Common myeloid progenitor, CD34-positive (primary cell): Measurements from ENCODE around the gene MARF1.
"Not testable (repeated sequence)": the region's sequence is repeated elsewhere in the genome, so short reads cannot be mapped to it uniquely, and the experiment has no call there.

ENCODE experiments used
- CTCF ChIA-PET: fragments of 350-600 bp; sonication (Branson Sonifier 250); formaldehyde crosslinking; loops from one replicate; lab custom pipeline; 2021; ENCODE audit warnings: antibody characterized with exemption; lab: Charles Lee
- POLR2A ChIA-PET: fragments of 350-600 bp; sonication (Branson Sonifier 250); formaldehyde crosslinking; loops from one replicate; lab custom pipeline; 2021; ENCODE audit warnings: antibody characterized with exemption; lab: Charles Lee
- DNase-seq, 3 donors: peaks; one replicate each; pipeline versions ENCODE4 v3.0.0 to v3.0.0-alpha.2; 2013
- H3K27ac ChIP-seq, 2 experiments: 1 replicate in 1 of 2; 2 replicates in 1 of 2; pipeline ENCODE4 v1.7.0; 2013; ENCODE audit warnings: inconsistent platforms in 2 of 2, low read length in 2 of 2, mild to moderate bottlenecking in 2 of 2, low read depth in 1 of 2, moderate library complexity in 1 of 2; ENCODE audit not compliant: severe bottlenecking in 2 of 2, insufficient read depth in 1 of 2, poor library complexity in 1 of 2
- H3K27me3 ChIP-seq, 5 experiments: replicated peaks in 2 of 5; 1 replicate in 3 of 5; 2 replicates in 2 of 5; pipeline versions ENCODE4 v1.6.1 to v1.7.0; 2013; ENCODE audit warnings: low read length in 4 of 5, mild to moderate bottlenecking in 2 of 5, moderate library complexity in 2 of 5, inconsistent platforms in 1 of 5; ENCODE audit not compliant: insufficient read depth in 5 of 5, control insufficient read depth in 4 of 5
- H3K36me3 ChIP-seq, 4 experiments: 1 replicate in 2 of 4; 2 replicates in 2 of 4; pipeline versions ENCODE4 v1.6.1 to v1.7.0; 2013; ENCODE audit warnings: low read length in 3 of 4, control low read depth in 1 of 4, mild to moderate bottlenecking in 1 of 4; ENCODE audit not compliant: control insufficient read depth in 4 of 4, insufficient read depth in 4 of 4
- H3K4me1 ChIP-seq, 4 experiments: 1 replicate in 3 of 4; 2 replicates in 1 of 4; pipeline versions ENCODE4 v1.6.1 to v1.7.1; 2013; ENCODE audit warnings: low read length in 3 of 4, mild to moderate bottlenecking in 3 of 4, control low read depth in 1 of 4, inconsistent platforms in 1 of 4, moderate library complexity in 1 of 4; ENCODE audit not compliant: control insufficient read depth in 4 of 4, insufficient read depth in 4 of 4; ENCODE audit errors: control extremely low read depth in 1 of 4
- H3K4me3 ChIP-seq, 7 experiments: 1 replicate in 4 of 7; 2 replicates in 3 of 7; pipeline versions ENCODE4 v1.5.1 to v1.7.0; 2013; ENCODE audit warnings: mild to moderate bottlenecking in 7 of 7, low read length in 6 of 7, moderate library complexity in 6 of 7, inconsistent platforms in 2 of 7, low read depth in 2 of 7, control low read depth in 1 of 7; ENCODE audit not compliant: insufficient read depth in 4 of 7, control insufficient read depth in 1 of 7; ENCODE audit errors: extremely low read depth in 1 of 7
- H3K9me3 ChIP-seq, 5 experiments: 1 replicate in 4 of 5; 2 replicates in 1 of 5; pipeline versions ENCODE4 v1.6.1 to v1.7.1; 2013; ENCODE audit warnings: low read length in 4 of 5, mild to moderate bottlenecking in 2 of 5, inconsistent platforms in 1 of 5, low read depth in 1 of 5, moderate library complexity in 1 of 5; ENCODE audit not compliant: control insufficient read depth in 4 of 5, insufficient read depth in 2 of 5; ENCODE audit errors: control extremely low read depth in 1 of 5
- WGBS: methylation state at CpG from one replicate; pipeline ENCODE4 v1.1.5; 2013; ENCODE audit not compliant: insufficient coverage; 5-methylcytosine and 5-hydroxymethylcytosine counted together

The MARF1 gene

DNA sequence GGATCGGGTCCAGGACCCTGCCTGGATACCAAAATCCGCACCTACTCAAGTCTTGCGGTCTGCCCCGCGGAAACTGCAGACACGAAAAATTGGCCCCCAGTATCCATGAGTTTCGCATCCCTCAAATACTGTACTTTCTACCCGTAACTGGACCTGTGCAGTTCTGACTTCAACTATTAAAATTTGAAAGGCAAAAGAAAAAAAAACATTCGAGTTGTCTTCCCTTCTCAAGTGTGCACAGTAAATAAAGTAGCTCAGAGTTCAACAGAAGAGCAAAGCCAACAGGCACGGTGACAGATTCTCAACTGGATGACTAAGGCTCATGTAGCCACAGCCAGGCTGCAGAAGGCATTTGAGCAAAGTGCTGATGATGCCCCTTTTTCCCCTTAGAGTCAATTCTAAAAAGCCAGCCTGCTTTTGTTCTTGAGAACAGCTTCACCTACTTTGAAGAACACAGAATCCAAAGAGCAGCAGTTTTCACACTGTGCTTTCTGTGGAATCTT lies 32.5 kb downstream of the MARF1 start:
- Histone ChIP-seq H3K27me3 (no peaks in the 10 kb centered on the region), H3K9me3 (no peaks in the 10 kb centered on the region), H3K36me3 (peaks cover 21 to 91% (median 55%) of the 10 kb centered on the region in 4 experiments), H3K4me1 (no peaks in the 10 kb centered on the region), H3K4me3 (no peak overlapping the region), H3K27ac (no peak overlapping the region)
- WGBS = 98% methylated on average over 10 of the region's 10 CpGs
- POLR2A ChIA-PET = no interaction called here
- DNase-seq = no peak
- CTCF ChIA-PET = interaction anchor here (1.0 kb wide), 1 partner anchor 10 kb away, joined by 3 read pairs; no protein-coding TSS in a partner anchor

DNA sequence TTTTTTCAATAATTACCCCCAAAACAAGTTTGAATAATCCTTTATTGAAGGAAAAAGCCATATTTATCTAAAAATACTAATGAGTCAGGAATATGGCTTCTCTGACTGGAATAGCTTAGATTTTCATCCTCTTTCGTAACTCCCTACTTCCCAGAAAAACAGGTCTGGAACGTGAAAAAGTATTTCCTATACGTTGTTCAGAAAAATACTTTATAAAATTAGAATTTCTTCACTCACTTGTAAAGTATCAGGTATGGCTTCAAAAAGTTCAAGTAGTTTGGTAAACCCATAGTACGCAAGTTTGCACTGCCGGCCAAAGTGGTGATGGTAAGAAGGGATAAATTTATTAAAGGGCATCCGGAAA lies 33.7 kb downstream of the MARF1 start:
- CTCF ChIA-PET = interaction anchor here (0.6 to 1.3 kb wide), 2 partner anchors 183 to 258 kb away, joined by 3 to 4 read pairs; no protein-coding TSS in a partner anchor
- H3K27ac ChIP-seq = no peak overlapping the region
- H3K4me3 ChIP-seq = no peak overlapping the region
- H3K9me3 ChIP-seq = no peaks in the 10 kb centered on the region
- no peaks in the 10 kb centered on the region for H3K27me3 ChIP-seq
- POLR2A ChIA-PET = no interaction called here
- H3K36me3 ChIP-seq = peaks cover 21 to 94% (median 62%) of the 10 kb centered on the region in 4 experiments
- WGBS = no CpG with 5 or more reads among the region's 6 CpGs
- DNase-seq = no peak
- no peaks in the 10 kb centered on the region for H3K4me1 ChIP-seq

- WGBS = 93% methylated on average over 7 of the region's 19 CpGs
- no peak for DNase-seq
- H3K27me3 ChIP-seq = no peaks in the 10 kb centered on the region
- H3K36me3 ChIP-seq = peaks cover 27 to 96% (median 66%) of the 10 kb centered on the region in 4 experiments
- H3K27ac ChIP-seq = no peak overlapping the region
- no peaks in the 10 kb centered on the region for H3K4me1 ChIP-seq
- ChIA-PET CTCF (interaction anchor here (0.6 to 1.3 kb wide), 3 partner anchors 10 to 258 kb away, joined by 3 to 4 read pairs (median 3); no protein-coding TSS in a partner anchor), POLR2A (no interaction called here)
- H3K9me3 ChIP-seq = no peaks in the 10 kb centered on the region
- H3K4me3 ChIP-seq = no peak overlapping the region
Observed at GRCh38 chr16:15608398-15609285, 34.3 kb downstream of the MARF1 start.

DNA sequence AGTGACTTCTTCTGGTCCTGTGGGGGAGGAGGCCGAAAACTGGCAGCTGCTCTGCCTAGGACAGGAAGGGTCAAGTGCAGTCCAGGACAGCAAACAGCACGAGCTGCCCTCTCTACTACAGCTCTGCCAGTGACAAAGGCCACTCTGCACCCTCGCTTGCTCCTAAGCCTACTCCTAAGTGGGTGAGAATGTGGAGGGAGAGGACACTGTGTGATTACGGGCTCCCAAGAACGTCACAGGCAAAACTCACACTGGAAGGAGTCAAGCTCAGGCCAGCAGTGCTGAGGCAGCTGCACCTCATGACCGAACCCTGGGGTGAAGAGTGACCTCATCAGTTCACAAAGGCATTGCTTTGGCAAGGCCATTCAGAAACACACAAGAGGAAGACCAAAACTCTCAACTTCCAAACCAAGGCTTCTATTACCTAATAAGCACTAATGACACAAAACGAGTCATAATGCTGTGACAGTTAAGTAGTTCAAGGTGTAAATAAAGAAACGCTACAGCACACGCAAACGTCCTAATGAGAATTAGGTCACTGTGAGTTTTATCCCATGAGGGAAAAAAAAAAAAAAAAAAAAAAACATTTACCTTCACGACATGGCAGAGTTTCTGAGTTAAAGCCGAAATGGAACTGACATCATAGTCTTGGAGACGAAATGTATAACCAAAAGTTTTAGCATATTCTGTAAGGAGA lies 35.1 kb downstream of the MARF1 start:
- Histone ChIP-seq H3K36me3 (peaks cover 31 to 100% (median 68%) of the 10 kb centered on the region in 4 experiments), H3K27me3 (no peaks in the 10 kb centered on the region), H3K27ac (no peak overlapping the region), H3K4me3 (no peak overlapping the region), H3K9me3 (no peaks in the 10 kb centered on the region), H3K4me1 (no peaks in the 10 kb centered on the region)
- WGBS = 100% methylated on average over 5 of the region's 13 CpGs
- POLR2A ChIA-PET = interaction anchor here (0.6 kb wide), 1 partner anchor 32 kb away, joined by 5 read pairs; no protein-coding TSS in a partner anchor
- CTCF ChIA-PET = interaction anchor here (1.2 kb wide), 1 partner anchor 11 kb away, joined by 3 read pairs; no protein-coding TSS in a partner anchor
- DNase-seq = no peak

GRCh38 chr16:15607221-15607699 lies 35.7 kb downstream of the MARF1 start:
- not testable (repeated sequence) for H3K4me3 ChIP-seq, DNase-seq, H3K9me3 ChIP-seq, H3K27ac ChIP-seq, H3K27me3 ChIP-seq, H3K4me1 ChIP-seq
- WGBS = 100% methylated on average over 6 of the region's 12 CpGs
- POLR2A ChIA-PET = interaction anchor here (0.6 kb wide), 1 partner anchor 33 kb away, joined by 5 read pairs; no protein-coding TSS in a partner anchor
- CTCF ChIA-PET = interaction anchor here (1.3 kb wide), 1 partner anchor 10 kb away, joined by 3 read pairs; no protein-coding TSS in a partner anchor
- peaks cover 27 to 100% (median 66%) of the 10 kb centered on the region in 4 experiments for H3K36me3 ChIP-seq

GRCh38 chr16:15606518-15607220 lies 36.3 kb downstream of the MARF1 start:
- ChIA-PET POLR2A (no interaction called here), CTCF (interaction anchor here (1.3 kb wide), 1 partner anchor 10 kb away, joined by 3 read pairs; no protein-coding TSS in a partner anchor)
- DNase-seq = no peak
- Histone ChIP-seq H3K9me3 (no peaks in the 10 kb centered on the region), H3K4me1 (no peaks in the 10 kb centered on the region), H3K36me3 (peaks cover 27 to 100% (median 64%) of the 10 kb centered on the region in 4 experiments), H3K27me3 (no peaks in the 10 kb centered on the region), H3K4me3 (no peak overlapping the region), H3K27ac (no peak overlapping the region)
- 94% methylated on average over 4 of the region's 5 CpGs for WGBS
